Naive thymus-derived CD8-positive, alpha-beta T cell (primary cell): ENCODE data around the gene CACNA1C. TPM values are rescaled to one million over a fixed set of nuclear protein-coding genes. Genes with fewer than 3 reads are reported as not detected.

ENCODE experiments used
- ATAC-seq, 2 donors: fragments of 150-1000 bp; cut with Tn5 transposase in 1 of 2; sonication (Bioruptor Pico), chemical (Tn5 transposase) in 1 of 2; 1 replicate in 1 of 2; 2 replicates in 1 of 2; pipeline ENCODE4 v1.10.0; 2021; ENCODE audit warnings: mild to moderate bottlenecking in 2 of 2, moderate library complexity in 2 of 2
- POLR2A ChIA-PET: fragments of 350-600 bp; sonication (Branson Sonifier 250); formaldehyde crosslinking; loops from one replicate; lab custom pipeline; 2021; ENCODE audit warnings: antibody characterized with exemption; lab: Charles Lee
- DNase-seq, 10 donors: peaks; one replicate each; pipeline versions ENCODE4 v3.0.0 to v3.0.0-alpha.2; 2020 to 2022
- H3K27ac Mint-ChIP-seq, 10 donors: one replicate each; pipeline ENCODE4 v1.8.0; 2020 to 2022; ENCODE audit warnings: mild to moderate bottlenecking in 10 of 10, mixed read lengths in 10 of 10, moderate library complexity in 4 of 10, inconsistent platforms in 1 of 10
- H3K27me3 Mint-ChIP-seq, 5 donors: one replicate each; pipeline ENCODE4 v1.8.0; 2021 to 2022; ENCODE audit warnings: mixed read lengths in 5 of 5
- H3K36me3 Mint-ChIP-seq, 3 donors: one replicate each; pipeline ENCODE4 v1.8.0; 2020 to 2022; ENCODE audit warnings: mixed read lengths in 3 of 3, mild to moderate bottlenecking in 2 of 3, inconsistent platforms in 1 of 3
- H3K4me1 Mint-ChIP-seq, 4 donors: one replicate each; pipeline ENCODE4 v1.8.0; 2021 to 2022; ENCODE audit warnings: mixed read lengths in 4 of 4
- H3K4me3 Mint-ChIP-seq, 10 donors: one replicate each; pipeline ENCODE4 v1.8.0; 2020 to 2022; ENCODE audit warnings: mild to moderate bottlenecking in 10 of 10, mixed read lengths in 10 of 10, moderate library complexity in 6 of 10, inconsistent platforms in 1 of 10
- H3K9me3 Mint-ChIP-seq, 9 donors: one replicate each; pipeline ENCODE4 v1.8.0; 2020 to 2022; ENCODE audit warnings: mixed read lengths in 9 of 9, mild to moderate bottlenecking in 3 of 9, inconsistent platforms in 1 of 9, moderate library complexity in 1 of 9
- polyA plus RNA-seq, 3 donors: library from polyadenylated mRNA; unstranded; fragments of 300-500 nt; fragmentation: Illumina TruSeq; gene quantifications; one replicate each; pipeline ENCODE4 v1.2.3, GENCODE V29; 2021
- total RNA-seq, 8 experiments: library from RNA in 2 of 8; stranded (reverse) in 2 of 8; gene quantifications; one replicate each; pipeline ENCODE4 v1.2.3 and lab custom pipeline; 2021 to 2026

Gene CACNA1C
- total and polyA plus RNA-seq, 5 experiments from 2014 or later, result 0.05 to 0.21 (median 0.16) TPM

DNA sequence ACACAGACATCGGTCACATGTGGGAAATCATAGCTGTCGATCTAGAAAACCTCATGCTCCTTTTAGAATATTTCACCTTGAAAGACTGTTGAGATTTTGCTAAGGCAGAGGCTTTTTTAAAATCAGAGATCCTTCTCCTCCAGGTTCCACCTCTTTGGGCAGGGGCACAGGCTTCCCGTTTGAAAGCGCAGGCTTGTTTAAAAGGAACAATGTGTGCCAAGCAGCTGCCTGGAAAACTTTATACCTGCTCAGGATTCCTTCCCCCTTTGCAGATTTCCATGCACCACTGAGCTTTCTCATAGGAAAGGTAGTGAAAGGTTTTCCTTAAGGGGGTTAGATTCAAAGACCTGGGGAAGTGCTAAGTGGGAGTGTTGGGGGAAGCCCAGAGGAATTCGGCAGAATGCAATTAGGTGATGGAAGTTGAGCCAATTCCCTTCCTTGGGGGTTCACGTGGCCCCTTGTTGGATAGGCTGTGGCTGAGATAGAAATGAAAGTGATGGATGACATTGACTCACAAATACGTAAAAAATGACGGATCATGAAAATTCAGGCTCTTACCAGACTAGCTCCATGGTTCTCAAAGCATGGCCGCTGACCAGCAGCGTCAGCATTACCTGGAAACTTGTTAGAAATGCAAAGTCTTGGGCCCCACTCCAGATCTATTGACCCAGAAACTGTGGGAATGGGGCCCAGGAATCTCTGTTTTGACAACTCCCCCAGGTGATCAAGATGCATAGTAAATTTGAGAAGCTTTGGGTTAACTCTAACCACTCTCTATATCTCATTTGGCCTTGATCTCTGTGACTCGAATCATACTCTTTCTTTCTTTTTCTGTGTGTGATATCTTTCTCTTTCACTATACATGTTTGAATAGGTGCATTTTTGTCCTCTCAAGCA lies 460.6 kb downstream of the CACNA1C start:
- POLR2A ChIA-PET, result no interaction called here
- H3K9me3 Mint-ChIP-seq, result no peaks in the 10 kb centered on the region

DNA sequence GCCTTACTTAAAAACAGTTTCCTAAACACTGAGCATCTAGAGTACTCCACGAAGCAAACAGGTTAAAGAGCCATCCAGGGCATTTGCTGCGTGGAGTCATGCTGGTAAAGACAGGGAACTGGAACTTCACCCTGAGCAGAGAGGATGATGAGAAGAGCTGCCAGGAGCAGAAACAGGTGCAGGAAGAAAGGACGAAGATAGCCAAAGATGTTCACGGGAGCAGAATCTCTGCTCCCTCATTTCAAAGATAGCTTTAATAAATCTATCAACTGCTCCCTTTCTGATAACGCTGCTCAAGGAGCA lies 461.2 kb downstream of the CACNA1C start:
- Mint-ChIP-seq H3K27me3 (peaks cover 0 to 13% (median 3%) of the 10 kb centered on the region in 5 donors), H3K27ac (no peak overlapping the region), H3K9me3 (peaks cover 0 to 1% (median 0%) of the 10 kb centered on the region in 9 donors), H3K4me3 (no peak overlapping the region), H3K36me3 (no peaks in the 10 kb centered on the region), H3K4me1 (no peaks in the 10 kb centered on the region)
- no peak for ATAC-seq
- no peak for DNase-seq
- POLR2A ChIA-PET, result no interaction called here

More for the DNA sequence above, 460.6 kb downstream of the CACNA1C start:
- Mint-ChIP-seq H3K27ac (no peak overlapping the region), H3K27me3 (peaks cover 0 to 13% (median 3%) of the 10 kb centered on the region in 5 donors), H3K4me1 (no peaks in the 10 kb centered on the region), H3K36me3 (no peaks in the 10 kb centered on the region), H3K4me3 (no peak overlapping the region)
- no peak for DNase-seq
- no peak for ATAC-seq

GRCh38 chr12:2520722-2521246 lies 468.0 kb downstream of the CACNA1C start:
- DNase-seq (no peak), ATAC-seq (no peak)
- Mint-ChIP-seq H3K27me3 (peaks cover 3 to 16% (median 11%) of the 10 kb centered on the region in 5 donors), H3K36me3 (no peaks in the 10 kb centered on the region), H3K4me1 (no peaks in the 10 kb centered on the region), H3K9me3 (peaks cover 0 to 8% (median 1%) of the 10 kb centered on the region in 9 donors), H3K4me3 (no peak overlapping the region), H3K27ac (no peak overlapping the region)
- POLR2A ChIA-PET, result no interaction called here

DNA sequence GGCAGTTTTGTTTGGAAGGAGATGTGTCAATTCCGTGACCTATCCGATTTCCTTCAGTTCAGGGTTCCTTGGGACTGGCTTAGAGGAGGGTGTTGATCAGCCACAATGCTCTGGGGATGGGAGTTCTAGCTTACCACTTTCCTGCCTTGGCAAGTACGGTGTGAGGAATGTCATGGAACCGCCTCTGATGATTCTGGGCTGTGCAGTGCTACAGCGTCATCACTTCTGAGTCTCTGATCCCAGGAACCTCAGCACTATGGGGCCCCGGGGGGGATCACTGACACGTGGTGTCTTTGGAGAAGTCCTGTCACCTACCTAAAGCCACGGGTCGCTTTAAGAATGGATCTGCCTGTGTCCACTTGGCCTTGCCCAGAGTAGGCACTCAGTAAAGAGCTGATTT lies 470.5 kb downstream of the CACNA1C start:
- H3K27ac Mint-ChIP-seq, result no peak overlapping the region
- H3K36me3 Mint-ChIP-seq, result no peaks in the 10 kb centered on the region
- H3K9me3 Mint-ChIP-seq, result peaks cover 0 to 8% (median 1%) of the 10 kb centered on the region in 9 donors
- no peak overlapping the region for H3K4me3 Mint-ChIP-seq
- H3K4me1 Mint-ChIP-seq, result no peaks in the 10 kb centered on the region
- DNase-seq (no peak), ATAC-seq (no peak)
- peaks cover 0 to 13% (median 9%) of the 10 kb centered on the region in 5 donors for H3K27me3 Mint-ChIP-seq
- POLR2A ChIA-PET, result no interaction called here

GRCh38 chr12:2523844-2524243 lies 471.1 kb downstream of the CACNA1C start:
- DNase-seq, result no peak
- H3K27me3 Mint-ChIP-seq, result peaks cover 1 to 13% (median 9%) of the 10 kb centered on the region in 5 donors
- H3K27ac Mint-ChIP-seq, result no peak overlapping the region
- H3K4me1 Mint-ChIP-seq, result no peaks in the 10 kb centered on the region
- no peaks in the 10 kb centered on the region for H3K36me3 Mint-ChIP-seq
- peaks cover 0 to 8% (median 0%) of the 10 kb centered on the region in 9 donors for H3K9me3 Mint-ChIP-seq
- POLR2A ChIA-PET, result no interaction called here
- H3K4me3 Mint-ChIP-seq, result no peak overlapping the region
- ATAC-seq, result no peak

DNA sequence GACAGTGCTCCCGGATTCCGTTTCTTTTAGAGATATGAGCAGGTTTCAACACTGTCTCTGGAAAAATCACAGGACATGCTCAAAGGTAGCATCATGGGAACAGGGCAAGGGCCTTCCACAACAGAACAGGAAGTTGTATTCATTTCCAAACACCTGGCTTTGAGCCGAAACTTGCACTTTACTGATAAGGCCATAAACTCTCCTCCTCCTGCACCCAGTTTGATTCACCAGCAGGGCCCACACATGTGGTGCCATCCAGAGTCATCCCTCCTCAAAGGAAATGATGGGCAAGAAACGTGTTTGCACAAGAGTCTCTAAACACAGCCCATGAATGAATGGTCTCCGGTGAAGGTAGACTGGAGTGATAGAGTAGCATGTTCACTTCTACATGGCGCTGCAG lies 473.6 kb downstream of the CACNA1C start:
- no peak overlapping the region for H3K27ac Mint-ChIP-seq
- no peaks in the 10 kb centered on the region for H3K4me1 Mint-ChIP-seq
- no peak overlapping the region for H3K4me3 Mint-ChIP-seq
- no peaks in the 10 kb centered on the region for H3K36me3 Mint-ChIP-seq
- H3K9me3 Mint-ChIP-seq, result peaks cover 0 to 2% (median 0%) of the 10 kb centered on the region in 9 donors
- H3K27me3 Mint-ChIP-seq, result peaks cover 1 to 13% (median 9%) of the 10 kb centered on the region in 5 donors
- DNase-seq (no peak), ATAC-seq (no peak)
- POLR2A ChIA-PET, result no interaction called here

GRCh38 chr12:2528001-2528400 lies 475.2 kb downstream of the CACNA1C start:
- Mint-ChIP-seq H3K27me3 (peaks cover 0 to 8% (median 2%) of the 10 kb centered on the region in 5 donors), H3K4me1 (no peaks in the 10 kb centered on the region), H3K4me3 (no peak overlapping the region), H3K36me3 (no peaks in the 10 kb centered on the region), H3K27ac (no peak overlapping the region), H3K9me3 (no peaks in the 10 kb centered on the region)
- no peak for DNase-seq
- POLR2A ChIA-PET, result no interaction called here
- no peak for ATAC-seq

DNA sequence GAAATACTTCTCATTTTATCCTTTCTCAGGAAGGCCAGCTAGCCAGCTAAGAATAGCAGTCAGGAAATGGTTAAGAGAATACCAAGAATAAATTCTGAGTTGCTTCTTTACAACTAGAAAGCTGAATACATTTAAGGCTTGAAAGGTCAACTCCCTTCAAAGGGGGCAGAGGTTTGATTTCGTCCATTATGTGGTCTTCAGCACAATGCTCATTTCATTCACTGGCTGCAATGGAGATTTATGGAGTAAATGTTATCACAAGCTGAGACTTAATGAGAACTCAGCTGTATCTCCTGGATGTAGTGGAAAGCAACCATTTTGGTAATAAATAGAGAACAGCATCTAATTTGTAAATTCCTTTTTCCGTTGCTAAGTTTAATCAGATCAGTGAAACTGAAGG lies 477.0 kb downstream of the CACNA1C start:
- Mint-ChIP-seq H3K9me3 (no peaks in the 10 kb centered on the region), H3K27ac (no peak overlapping the region), H3K36me3 (no peaks in the 10 kb centered on the region), H3K4me3 (no peak overlapping the region), H3K4me1 (no peaks in the 10 kb centered on the region), H3K27me3 (peaks cover 0 to 6% (median 2%) of the 10 kb centered on the region in 5 donors)
- POLR2A ChIA-PET, result no interaction called here
- DNase-seq, result no peak
- ATAC-seq, result no peak

DNA sequence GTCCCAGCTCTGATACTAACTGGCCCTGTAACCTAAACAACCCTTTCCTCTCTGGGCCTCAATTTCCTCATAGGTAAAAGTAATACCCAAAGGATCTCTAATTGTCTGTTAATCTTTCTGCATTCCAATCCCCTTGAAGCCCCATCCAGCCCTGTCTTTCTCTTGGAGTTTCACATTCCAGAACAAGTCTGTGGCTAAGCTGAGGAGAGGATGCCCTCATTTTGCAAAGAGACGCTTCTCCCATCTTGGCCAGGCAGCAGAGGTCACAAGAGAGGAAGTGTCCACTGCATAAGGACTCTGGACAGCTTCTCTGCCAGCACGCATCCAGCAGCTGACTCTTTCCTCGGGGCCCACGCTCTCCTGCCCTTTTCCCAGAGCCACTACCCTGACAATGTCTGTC lies 478.6 kb downstream of the CACNA1C start:
- H3K4me3 Mint-ChIP-seq, result no peak overlapping the region
- H3K36me3 Mint-ChIP-seq, result no peaks in the 10 kb centered on the region
- H3K9me3 Mint-ChIP-seq, result no peaks in the 10 kb centered on the region
- H3K4me1 Mint-ChIP-seq, result no peaks in the 10 kb centered on the region
- POLR2A ChIA-PET, result no interaction called here
- DNase-seq (no peak), ATAC-seq (no peak)
- H3K27me3 Mint-ChIP-seq, result peaks cover 0 to 6% (median 2%) of the 10 kb centered on the region in 5 donors
- no peak overlapping the region for H3K27ac Mint-ChIP-seq

- H3K27ac Mint-ChIP-seq, result no peak overlapping the region
- H3K27me3 Mint-ChIP-seq, result peaks cover 0 to 6% (median 2%) of the 10 kb centered on the region in 5 donors
- no peaks in the 10 kb centered on the region for H3K4me1 Mint-ChIP-seq
- ATAC-seq (no peak), DNase-seq (no peak)
- H3K9me3 Mint-ChIP-seq, result no peaks in the 10 kb centered on the region
- H3K4me3 Mint-ChIP-seq, result no peak overlapping the region
- H3K36me3 Mint-ChIP-seq, result no peaks in the 10 kb centered on the region
- POLR2A ChIA-PET, result no interaction called here
Observed at GRCh38 chr12:2533036-2533435, 480.2 kb downstream of the CACNA1C start.

GRCh38 chr12:2535583-2536204 lies 482.9 kb downstream of the CACNA1C start:
- DNase-seq (no peak), ATAC-seq (no peak)
- POLR2A ChIA-PET, result no interaction called here
- Mint-ChIP-seq H3K27ac (no peak overlapping the region), H3K27me3 (peaks cover 0 to 6% (median 2%) of the 10 kb centered on the region in 5 donors), H3K4me3 (no peak overlapping the region), H3K36me3 (no peaks in the 10 kb centered on the region), H3K9me3 (no peaks in the 10 kb centered on the region), H3K4me1 (peaks cover 0 to 2% (median 0%) of the 10 kb centered on the region in 4 donors)

- POLR2A ChIA-PET, result no interaction called here
- Mint-ChIP-seq H3K4me3 (no peak overlapping the region), H3K27ac (peak overlapping the region in 1 of 10 donors; percentile 48), H3K9me3 (no peaks in the 10 kb centered on the region), H3K36me3 (no peaks in the 10 kb centered on the region), H3K27me3 (peaks cover 0 to 10% (median under 1%) of the 10 kb centered on the region in 5 donors), H3K4me1 (peaks cover 0 to 2% (median 0%) of the 10 kb centered on the region in 4 donors)
- DNase-seq, result no peak
- no peak for ATAC-seq
Observed at GRCh38 chr12:2536724-2537123, 483.9 kb downstream of the CACNA1C start.

- no peaks in the 10 kb centered on the region for H3K36me3 Mint-ChIP-seq
- no peak for DNase-seq
- H3K27me3 Mint-ChIP-seq, result peaks cover 0 to 10% (median 0%) of the 10 kb centered on the region in 5 donors
- POLR2A ChIA-PET, result no interaction called here
- H3K4me1 Mint-ChIP-seq, result peaks cover 0 to 2% (median 0%) of the 10 kb centered on the region in 4 donors
- no peak overlapping the region for H3K4me3 Mint-ChIP-seq
- H3K9me3 Mint-ChIP-seq, result no peaks in the 10 kb centered on the region
- no peak for ATAC-seq
- no peak overlapping the region for H3K27ac Mint-ChIP-seq
Observed at GRCh38 chr12:2537868-2538541, 485.2 kb downstream of the CACNA1C start.
